Measurements from ENCODE around the gene PDIA2.

DNA sequence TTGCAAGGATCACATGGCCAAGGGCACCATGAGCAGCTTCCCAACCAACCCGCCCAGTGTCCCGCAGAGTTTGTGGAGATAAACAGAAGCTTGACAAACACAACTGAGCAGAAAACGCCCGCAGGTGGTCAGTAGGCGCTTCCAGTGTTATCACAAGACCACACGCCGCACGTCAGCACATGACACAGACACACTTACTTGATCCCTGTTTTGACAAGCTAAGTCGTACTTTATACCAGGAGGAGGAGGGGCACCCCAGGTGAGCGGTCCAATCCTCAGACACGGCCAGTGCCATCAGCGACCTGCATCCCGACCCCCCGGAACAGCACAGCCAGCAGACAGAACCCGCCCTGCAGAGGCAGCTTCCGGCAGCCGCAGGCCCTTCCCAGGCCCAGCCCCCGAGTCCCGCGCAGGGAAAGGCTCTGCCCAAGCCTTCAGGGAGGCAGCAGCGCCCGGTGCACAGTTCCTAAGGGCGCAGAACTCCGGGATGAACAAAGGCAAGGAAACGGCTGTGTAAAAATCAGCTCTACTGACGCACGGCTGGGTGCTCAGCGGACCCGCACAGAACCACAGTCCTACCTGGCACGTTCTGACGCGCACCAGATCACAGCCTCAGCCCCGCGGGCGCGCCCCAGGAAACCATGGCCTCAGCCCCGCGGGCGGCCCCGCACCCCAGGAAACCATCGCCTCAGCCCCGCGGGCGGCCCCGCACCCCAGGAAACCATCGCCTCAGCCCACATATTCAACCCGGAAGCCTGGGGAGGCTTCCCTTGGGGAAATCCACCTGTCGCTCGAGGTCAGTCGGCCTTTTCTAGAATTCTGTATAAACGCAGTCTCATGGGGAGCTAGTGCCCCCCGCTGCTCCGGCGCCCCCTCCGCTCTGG is 41.7 kb downstream of the PDIA2 start:
- TF ChIP-seq POLR2AphosphoS5 (IDR thresholded peaks at IDR 0.05; ENCODE audit: low read depth, low read length) (no peak), POLR2A (IDR thresholded peaks at IDR 0.05; ENCODE audit: low read depth, low read length) (no peak), TAF1 (IDR thresholded peaks at IDR 0.05; ENCODE audit: borderline replicate concordance, low read depth, low read length) (0 out of 2 replicates have a peak, but pooled peaks have one; percentile 4)
